ENCODE results near the gene PNMA8C. TPM values are rescaled to one million over a fixed set of nuclear protein-coding genes. Genes with fewer than 3 reads are reported as not detected.
"Not testable (repeated sequence)": the region's sequence is repeated elsewhere in the genome, so short reads cannot be mapped to it uniquely, and the experiment has no call there.

The PNMA8C gene
- total RNA-seq, 2 donors from 2014 or later = not detected

GRCh38 chr19:46397801-46398479 is 30.8 kb downstream of the PNMA8C start:
- not testable (repeated sequence) for H3K4me1 Mint-ChIP-seq (ENCODE audit: low read depth in 2 of 2); H3K27ac Mint-ChIP-seq; H3K4me3 Mint-ChIP-seq; H3K9me3 Mint-ChIP-seq; ATAC-seq; H3K36me3 Mint-ChIP-seq; DNase-seq (ENCODE audit: low spot score)
- peaks cover 6 to 11% of the 10 kb centered on the region in 2 donors for H3K27me3 Mint-ChIP-seq

- ATAC-seq (no peak), DNase-seq (ENCODE audit: low spot score) (no peak)
- no peaks in the 10 kb centered on the region for H3K9me3 Mint-ChIP-seq
- peaks cover 0 to 3% of the 10 kb centered on the region in 2 donors for H3K27me3 Mint-ChIP-seq
- H3K27ac Mint-ChIP-seq = no peak overlapping the region
- H3K4me3 Mint-ChIP-seq = no peak overlapping the region
- peaks cover 4 to 10% of the 10 kb centered on the region in 2 donors for H3K4me1 Mint-ChIP-seq (ENCODE audit: low read depth in 2 of 2)
- H3K36me3 Mint-ChIP-seq = peaks cover 4% of the 10 kb centered on the region
These were observed 34.3 kb downstream of the PNMA8C start for GRCh38 chr19:46394402-46394797.

GRCh38 chr19:46393456-46394401 is 35.0 kb downstream of the PNMA8C start:
- Mint-ChIP-seq H3K36me3 (peaks cover 8% of the 10 kb centered on the region), H3K27ac (no peak overlapping the region), H3K4me1 (ENCODE audit: low read depth in 2 of 2) (peaks cover 4 to 11% of the 10 kb centered on the region in 2 donors), H3K27me3 (peaks cover 0 to 3% of the 10 kb centered on the region in 2 donors), H3K9me3 (no peaks in the 10 kb centered on the region), H3K4me3 (no peak overlapping the region)
- ATAC-seq (no peak), DNase-seq (ENCODE audit: low spot score) (no peak)

- Mint-ChIP-seq H3K27ac (no peak overlapping the region), H3K27me3 (peaks cover 0 to 3% of the 10 kb centered on the region in 2 donors), H3K4me1 (ENCODE audit: low read depth in 2 of 2) (peaks cover 4 to 11% of the 10 kb centered on the region in 2 donors), H3K4me3 (no peak overlapping the region), H3K9me3 (no peaks in the 10 kb centered on the region), H3K36me3 (peaks cover 8% of the 10 kb centered on the region)
- DNase-seq (ENCODE audit: low spot score) (no peak), ATAC-seq (no peak)
These were observed 35.9 kb downstream of the PNMA8C start for GRCh38 chr19:46392837-46393236.

GRCh38 chr19:46392252-46392801 is 36.4 kb downstream of the PNMA8C start:
- Mint-ChIP-seq H3K27ac (no peak overlapping the region), H3K9me3 (no peaks in the 10 kb centered on the region), H3K36me3 (peaks cover 8% of the 10 kb centered on the region)

GRCh38 chr19:46391296-46392251 is 37.2 kb downstream of the PNMA8C start:
- H3K4me3 Mint-ChIP-seq = no peak overlapping the region
- H3K4me1 Mint-ChIP-seq (ENCODE audit: low read depth in 2 of 2) = peaks cover 4 to 11% of the 10 kb centered on the region in 2 donors
- H3K27me3 Mint-ChIP-seq = no peaks in the 10 kb centered on the region
- H3K36me3 Mint-ChIP-seq = peaks cover 8% of the 10 kb centered on the region
- no peaks in the 10 kb centered on the region for H3K9me3 Mint-ChIP-seq
- ATAC-seq (no peak), DNase-seq (ENCODE audit: low spot score) (no peak)
- H3K27ac Mint-ChIP-seq = no peak overlapping the region

More at GRCh38 chr19:46392252-46392801, 36.4 kb downstream of the PNMA8C start:
- peaks cover 4 to 11% of the 10 kb centered on the region in 2 donors for H3K4me1 Mint-ChIP-seq (ENCODE audit: low read depth in 2 of 2)
- ATAC-seq = no peak
- no peak for DNase-seq (ENCODE audit: low spot score)
- no peak overlapping the region for H3K4me3 Mint-ChIP-seq
- H3K27me3 Mint-ChIP-seq = no peaks in the 10 kb centered on the region

- Mint-ChIP-seq H3K4me1 (ENCODE audit: low read depth in 2 of 2) (peaks cover 4 to 11% of the 10 kb centered on the region in 2 donors), H3K9me3 (no peaks in the 10 kb centered on the region), H3K36me3 (peaks cover 8% of the 10 kb centered on the region), H3K27me3 (no peaks in the 10 kb centered on the region), H3K27ac (no peak overlapping the region), H3K4me3 (no peak overlapping the region)
- DNase-seq (ENCODE audit: low spot score) = no peak
- no peak for ATAC-seq
These were observed 37.9 kb downstream of the PNMA8C start for GRCh38 chr19:46390866-46391265.

GRCh38 chr19:46390121-46390858 is 38.4 kb downstream of the PNMA8C start:
- peaks cover 8% of the 10 kb centered on the region for H3K36me3 Mint-ChIP-seq
- no peak overlapping the region for H3K4me3 Mint-ChIP-seq
- no peaks in the 10 kb centered on the region for H3K27me3 Mint-ChIP-seq
- peaks cover 4 to 8% of the 10 kb centered on the region in 2 donors for H3K4me1 Mint-ChIP-seq (ENCODE audit: low read depth in 2 of 2)
- H3K27ac Mint-ChIP-seq = no peak overlapping the region
- no peaks in the 10 kb centered on the region for H3K9me3 Mint-ChIP-seq
- DNase-seq (ENCODE audit: low spot score) = no peak
- ATAC-seq = no peak

- Mint-ChIP-seq H3K9me3 (no peaks in the 10 kb centered on the region), H3K36me3 (peaks cover 8% of the 10 kb centered on the region), H3K27ac (no peak overlapping the region), H3K4me3 (no peak overlapping the region), H3K4me1 (ENCODE audit: low read depth in 2 of 2) (peaks cover 4 to 8% of the 10 kb centered on the region in 2 donors), H3K27me3 (no peaks in the 10 kb centered on the region)
- ATAC-seq = no peak
- DNase-seq (ENCODE audit: low spot score) = no peak
These were observed 40.2 kb downstream of the PNMA8C start for GRCh38 chr19:46388311-46389095.

- peaks cover 4 to 8% of the 10 kb centered on the region in 2 donors for H3K4me1 Mint-ChIP-seq (ENCODE audit: low read depth in 2 of 2)
- peaks cover 11% of the 10 kb centered on the region for H3K36me3 Mint-ChIP-seq
- H3K9me3 Mint-ChIP-seq = no peaks in the 10 kb centered on the region
- H3K27me3 Mint-ChIP-seq = no peaks in the 10 kb centered on the region
- ATAC-seq = no peak
- H3K4me3 Mint-ChIP-seq = no peak overlapping the region
- no peak for DNase-seq (ENCODE audit: low spot score)
- H3K27ac Mint-ChIP-seq = no peak overlapping the region
These were observed 41.0 kb downstream of the PNMA8C start for GRCh38 chr19:46387713-46388130.

- DNase-seq (ENCODE audit: low spot score) (no peak), ATAC-seq (no peak)
- Mint-ChIP-seq H3K9me3 (no peaks in the 10 kb centered on the region), H3K27me3 (no peaks in the 10 kb centered on the region), H3K4me3 (no peak overlapping the region), H3K27ac (no peak overlapping the region), H3K4me1 (ENCODE audit: low read depth in 2 of 2) (peaks cover 0 to 8% of the 10 kb centered on the region in 2 donors), H3K36me3 (peaks cover 17% of the 10 kb centered on the region)
These were observed 41.6 kb downstream of the PNMA8C start for GRCh38 chr19:46386996-46387712.
